ENCODE measurements around the gene WNT2.
"Not testable (repeated sequence)": the region's sequence is repeated elsewhere in the genome, so short reads cannot be mapped to it uniquely, and the experiment has no call there.

The WNT2 gene

DNA sequence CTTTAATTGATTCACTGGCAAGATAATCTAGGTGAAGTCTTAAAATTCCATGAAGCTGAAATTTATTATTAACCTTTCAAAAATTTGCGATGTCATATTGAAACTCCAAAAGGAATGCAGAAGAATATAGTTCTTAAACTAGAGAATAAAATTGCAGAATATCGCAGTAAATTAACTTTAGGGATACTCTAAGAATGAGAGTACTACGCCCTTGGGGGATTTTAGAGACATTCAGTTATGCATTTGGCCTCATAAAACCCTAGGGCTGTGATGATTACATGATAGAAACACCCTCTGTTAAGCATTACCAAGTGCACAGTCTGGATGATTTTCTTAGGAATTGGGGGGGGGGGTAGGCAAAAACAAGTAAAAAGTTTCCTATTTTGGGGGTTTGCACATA, 3.7 kb downstream of the WNT2 start:
- CTCF ChIA-PET: interaction anchor here (0.6 kb wide), 1 partner anchor 11 kb away, joined by 3 read pairs; no protein-coding TSS in a partner anchor
- no peak for DNase-seq (ENCODE audit: extremely low spot score)
- TF ChIP-seq FOXA1 (IDR thresholded peaks at IDR 0.05): no peak
- TF ChIP-seq SUZ12 (IDR thresholded peaks at IDR 0.05): no peak
- TF ChIP-seq ZNF384 (IDR thresholded peaks at IDR 0.05): no peak
- no peak for TF ChIP-seq L3MBTL2 (conservative IDR thresholded peaks at IDR 0.05)
- no peak for TF ChIP-seq SP1 (IDR thresholded peaks at IDR 0.05)
- TF ChIP-seq LEF1 (IDR thresholded peaks at IDR 0.05; ENCODE audit: borderline replicate concordance): no peak
- TF ChIP-seq FOXM1 (IDR thresholded peaks at IDR 0.05; ENCODE audit: borderline replicate concordance): no peak
- TF ChIP-seq CTBP1 (IDR thresholded peaks at IDR 0.05; ENCODE audit: borderline replicate concordance): no peak
- TF ChIP-seq NFRKB (IDR thresholded peaks at IDR 0.05): no peak
- TF ChIP-seq, protein P1, sequence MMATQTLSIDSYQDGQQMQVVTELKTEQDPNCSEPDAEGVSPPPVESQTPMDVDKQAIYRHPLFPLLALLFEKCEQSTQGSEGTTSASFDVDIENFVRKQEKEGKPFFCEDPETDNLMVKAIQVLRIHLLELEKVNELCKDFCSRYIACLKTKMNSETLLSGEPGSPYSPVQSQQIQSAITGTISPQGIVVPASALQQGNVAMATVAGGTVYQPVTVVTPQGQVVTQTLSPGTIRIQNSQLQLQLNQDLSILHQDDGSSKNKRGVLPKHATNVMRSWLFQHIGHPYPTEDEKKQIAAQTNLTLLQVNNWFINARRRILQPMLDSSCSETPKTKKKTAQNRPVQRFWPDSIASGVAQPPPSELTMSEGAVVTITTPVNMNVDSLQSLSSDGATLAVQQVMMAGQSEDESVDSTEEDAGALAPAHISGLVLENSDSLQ (IDR thresholded peaks at IDR 0.05): no peak
- no peak for TF ChIP-seq ARNT (IDR thresholded peaks at IDR 0.05)
- TF ChIP-seq HDGF (IDR thresholded peaks at IDR 0.05; ENCODE audit: borderline replicate concordance): no peak
- TF ChIP-seq ELF4 (IDR thresholded peaks at IDR 0.05): no peak
- TF ChIP-seq FOXK2 (IDR thresholded peaks at IDR 0.05): no peak
- no peak for TF ChIP-seq BHLHE40 (IDR thresholded peaks at IDR 0.05; ENCODE audit: borderline replicate concordance)
- TF ChIP-seq TARDBP (IDR thresholded peaks at IDR 0.05): no peak
- POLR2A ChIA-PET: no interaction called here

DNA sequence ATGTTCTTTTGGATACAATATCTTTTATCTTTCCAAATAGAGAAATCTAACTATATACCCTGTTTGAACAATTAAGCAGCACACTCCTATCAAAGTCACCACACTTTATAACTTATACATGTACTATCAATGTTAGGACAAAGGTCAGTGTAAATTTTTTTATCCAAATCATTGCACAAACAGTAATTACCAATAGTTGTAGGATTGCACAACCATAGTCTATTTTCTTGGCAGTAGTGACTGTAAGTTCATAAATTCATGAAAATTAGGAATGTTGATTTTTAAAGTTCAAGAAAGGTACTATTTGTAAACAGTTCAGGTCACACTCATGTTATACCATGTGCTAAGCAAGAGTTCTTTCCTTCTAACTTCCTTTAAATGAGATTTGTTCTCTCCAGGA, 9.3 kb downstream of the WNT2 start:
- ChIA-PET POLR2A (no interaction called here), CTCF (no interaction called here)
- no peak for TF ChIP-seq ARNT (IDR thresholded peaks at IDR 0.05)
- no peak for TF ChIP-seq HDGF (IDR thresholded peaks at IDR 0.05; ENCODE audit: borderline replicate concordance)
- TF ChIP-seq ELF4 (IDR thresholded peaks at IDR 0.05): no peak
- no peak for TF ChIP-seq FOXK2 (IDR thresholded peaks at IDR 0.05)
- no peak for TF ChIP-seq BHLHE40 (IDR thresholded peaks at IDR 0.05; ENCODE audit: borderline replicate concordance)
- no peak for DNase-seq (ENCODE audit: extremely low spot score)

DNA sequence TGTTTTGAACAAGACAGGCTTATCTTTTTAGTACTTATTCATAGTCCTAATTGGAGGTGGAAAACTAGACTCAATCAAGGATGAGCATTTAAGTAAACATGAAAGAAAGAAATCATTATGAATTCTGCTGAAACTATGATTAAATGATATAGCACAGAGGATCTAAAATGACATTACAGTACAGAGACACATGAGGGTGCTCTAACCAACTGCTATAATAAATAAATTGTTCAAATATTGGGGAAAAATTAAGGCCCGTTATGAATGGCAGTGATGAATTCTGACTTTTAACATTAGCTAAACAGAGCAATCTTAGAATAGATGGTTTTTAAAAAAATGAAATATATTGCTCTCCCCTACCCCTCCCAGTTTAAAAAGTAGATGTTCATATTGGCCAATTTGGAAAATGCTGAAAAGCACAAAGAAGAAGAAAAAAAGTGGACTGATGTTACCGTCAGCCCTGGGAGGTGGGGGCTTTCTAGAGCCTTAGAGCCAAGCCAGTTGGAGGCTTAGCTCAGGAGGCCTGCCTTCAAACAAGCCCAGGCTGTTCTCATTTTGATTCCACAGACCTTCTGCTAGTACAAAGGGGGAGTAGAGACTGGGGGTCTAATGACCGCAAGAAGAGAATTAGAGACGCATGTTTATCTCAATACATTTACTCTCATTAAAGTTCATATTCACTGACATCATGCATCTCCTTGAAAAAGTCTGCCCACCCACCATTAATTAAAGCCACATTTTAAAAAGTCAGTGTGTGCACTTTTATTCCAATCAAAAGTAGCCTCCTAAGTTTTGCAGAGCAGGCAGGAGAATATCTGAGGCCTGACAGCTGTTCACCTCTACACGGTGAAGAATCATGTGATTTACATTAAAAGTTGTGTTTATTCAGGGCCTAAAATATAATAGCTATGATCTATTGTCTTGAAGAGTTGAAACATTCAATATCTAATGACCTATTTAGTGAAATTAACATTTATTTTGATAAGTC, 10.0 kb downstream of the WNT2 start:
- ChIA-PET POLR2A (no interaction called here), CTCF (no interaction called here)

DNA sequence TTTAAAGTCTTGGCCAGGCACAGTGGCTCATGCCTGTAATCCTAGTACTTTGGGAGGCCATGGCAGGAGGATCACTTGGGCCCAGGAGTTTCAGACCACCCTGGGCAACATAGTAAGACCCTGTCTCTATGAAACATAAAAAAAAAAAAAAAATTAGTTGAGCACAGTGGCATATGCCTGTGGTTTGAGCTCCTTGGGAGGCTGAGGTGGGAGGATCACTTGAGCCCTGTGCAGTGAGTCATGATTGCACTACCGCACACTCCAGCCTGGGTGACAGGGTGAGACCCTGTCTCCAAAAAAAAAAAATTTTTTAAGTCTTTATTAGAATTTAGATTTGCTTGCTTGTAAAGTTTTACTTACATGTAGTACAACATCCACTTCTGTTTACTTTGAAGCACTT, 14.0 kb downstream of the WNT2 start:
- POLR2A ChIA-PET: no interaction called here
- CTCF ChIA-PET: no interaction called here
- DNase-seq (ENCODE audit: extremely low spot score): no peak
- no peak for TF ChIP-seq BHLHE40 (IDR thresholded peaks at IDR 0.05; ENCODE audit: borderline replicate concordance)
- TF ChIP-seq LEF1 (IDR thresholded peaks at IDR 0.05; ENCODE audit: borderline replicate concordance): no peak
- TF ChIP-seq TARDBP (IDR thresholded peaks at IDR 0.05): no peak
- TF ChIP-seq FOXM1 (IDR thresholded peaks at IDR 0.05; ENCODE audit: borderline replicate concordance): no peak
- TF ChIP-seq, protein P1 (IDR thresholded peaks at IDR 0.05): no peak
- no peak for TF ChIP-seq SUZ12 (IDR thresholded peaks at IDR 0.05)
- TF ChIP-seq ZNF384 (IDR thresholded peaks at IDR 0.05): no peak
- no peak for TF ChIP-seq FOXK2 (IDR thresholded peaks at IDR 0.05)
- TF ChIP-seq ELF4 (IDR thresholded peaks at IDR 0.05): no peak
- TF ChIP-seq CTBP1 (IDR thresholded peaks at IDR 0.05; ENCODE audit: borderline replicate concordance): no peak
- no peak for TF ChIP-seq NFRKB (IDR thresholded peaks at IDR 0.05)
- TF ChIP-seq ARNT (IDR thresholded peaks at IDR 0.05): no peak
- no peak for TF ChIP-seq L3MBTL2 (conservative IDR thresholded peaks at IDR 0.05)
- no peak for TF ChIP-seq FOXA1 (IDR thresholded peaks at IDR 0.05)
- no peak for TF ChIP-seq HDGF (IDR thresholded peaks at IDR 0.05; ENCODE audit: borderline replicate concordance)
- TF ChIP-seq SP1 (IDR thresholded peaks at IDR 0.05): no peak

More for the DNA sequence above, 10.0 kb downstream of the WNT2 start:
- no peak for DNase-seq (ENCODE audit: extremely low spot score)
- TF ChIP-seq CTBP1 (IDR thresholded peaks at IDR 0.05; ENCODE audit: borderline replicate concordance) (no peak), HDGF (IDR thresholded peaks at IDR 0.05; ENCODE audit: borderline replicate concordance) (no peak), ARNT (IDR thresholded peaks at IDR 0.05) (no peak), SUZ12 (IDR thresholded peaks at IDR 0.05) (no peak), NFRKB (IDR thresholded peaks at IDR 0.05) (no peak), FOXM1 (IDR thresholded peaks at IDR 0.05; ENCODE audit: borderline replicate concordance) (no peak), BHLHE40 (IDR thresholded peaks at IDR 0.05; ENCODE audit: borderline replicate concordance) (no peak), TARDBP (IDR thresholded peaks at IDR 0.05) (no peak), FOXK2 (IDR thresholded peaks at IDR 0.05) (no peak), SP1 (IDR thresholded peaks at IDR 0.05) (no peak)
- TF ChIP-seq, protein P1 (IDR thresholded peaks at IDR 0.05): no peak

DNA sequence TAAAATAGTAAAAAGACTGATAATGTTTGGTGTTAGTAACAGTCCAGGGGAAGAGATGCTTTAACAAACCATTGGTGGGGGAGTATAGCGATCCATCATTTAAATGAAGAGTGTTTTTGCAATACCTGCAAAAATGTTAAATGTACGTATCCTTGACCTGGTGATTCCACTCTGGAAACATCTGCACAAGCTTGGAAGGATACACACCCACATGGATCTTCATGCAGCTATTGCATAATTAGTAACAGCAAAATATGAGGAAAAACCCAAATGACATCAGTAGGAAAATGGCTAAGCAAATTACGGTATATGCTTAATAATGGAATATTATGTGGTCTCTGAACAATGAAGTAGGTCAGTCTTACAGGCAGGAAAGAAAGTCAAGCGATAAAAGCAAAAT, 20.5 kb downstream of the WNT2 start:
- no peak for DNase-seq (ENCODE audit: extremely low spot score)
- POLR2A ChIA-PET: no interaction called here
- TF ChIP-seq ZNF384 (IDR thresholded peaks at IDR 0.05): no peak
- TF ChIP-seq LEF1 (IDR thresholded peaks at IDR 0.05; ENCODE audit: borderline replicate concordance): no peak
- CTCF ChIA-PET: no interaction called here

DNA sequence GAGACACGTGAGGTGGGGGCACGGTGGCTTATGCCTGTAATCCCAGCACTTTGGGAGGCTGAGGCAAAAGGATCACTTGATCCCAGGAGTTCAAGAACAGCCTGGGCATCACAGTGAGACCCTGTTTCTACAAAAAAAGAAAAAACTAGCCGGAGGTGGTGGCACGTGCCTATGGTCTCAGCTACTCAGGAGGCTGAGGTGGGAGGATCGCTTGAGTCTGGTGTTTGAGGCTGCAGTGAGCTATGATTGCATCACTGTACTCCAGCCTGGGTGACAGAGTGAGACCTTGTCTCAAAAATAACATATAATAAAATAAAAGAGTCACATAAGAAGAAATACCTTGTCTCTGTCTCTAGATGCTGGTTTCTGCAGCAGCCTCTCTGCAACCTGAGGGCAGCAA, 22.4 kb downstream of the WNT2 start:
- DNase-seq (ENCODE audit: extremely low spot score); POLR2A ChIA-PET; CTCF ChIA-PET: not testable (repeated sequence)

Measured in HEK293T (cell line).